AG04449 (cell line): ENCODE measurements around the gene GSG1L.

Experiments used
- CTCF ChIA-PET: fragments of 350-600 bp; formaldehyde crosslinking; extraction: SDS; loops from one replicate; lab custom pipeline; 2021; ENCODE audit warnings: antibody characterized with exemption; lab: Yijun Ruan, JAX
- POLR2A ChIA-PET: fragments of 400-600, 350-600 bp; formaldehyde crosslinking; extraction: SDS; loops from one replicate; lab custom pipeline; 2020; ENCODE audit warnings: antibody characterized with exemption, inconsistent platforms; lab: Yijun Ruan, JAX
- DNase-seq: peaks from one replicate; pipeline ENCODE4 v3.0.0-alpha.2; 2010; ENCODE audit warnings: low read depth, low spot score
- H3K4me3 ChIP-seq: 2 replicates; pipeline ENCODE4 v1.5.1; 2011; ENCODE audit warnings: low read depth, mild to moderate bottlenecking, control low read depth, low read length
- CTCF ChIP-seq: IDR thresholded peaks from one replicate; pipeline ENCODE4 v1.5.1; 2011; ENCODE audit warnings: mild to moderate bottlenecking, moderate library complexity, low read length, control low read depth, inconsistent platforms; ENCODE audit not compliant: insufficient read depth; ENCODE audit errors: missing control alignments

GSG1L gene

GRCh38 chr16:28093385-28093725, 29.8 kb upstream of the GSG1L start:
- ChIA-PET POLR2A (no interaction called here), CTCF (interaction anchor here (1.4 to 2.3 kb wide), 2 partner anchors 13 to 22 kb away, joined by 3 to 9 read pairs; no protein-coding TSS in a partner anchor)
- TF ChIP-seq CTCF, result no peak
- no peak for DNase-seq
- H3K4me3 ChIP-seq, result no peak overlapping the region

GRCh38 chr16:28092721-28093384, 29.3 kb upstream of the GSG1L start:
- CTCF ChIA-PET, result interaction anchor here (1.2 to 2.3 kb wide), 3 partner anchors 13 to 455 kb away, joined by 3 to 9 read pairs (median 3); no protein-coding TSS in a partner anchor
- POLR2A ChIA-PET, result no interaction called here
- no peak for DNase-seq
- TF ChIP-seq CTCF, result no peak
- H3K4me3 ChIP-seq, result no peak overlapping the region

- POLR2A ChIA-PET, result no interaction called here
- DNase-seq, result no peak
- H3K4me3 ChIP-seq, result no peak overlapping the region
- CTCF ChIA-PET, result interaction anchor here (1.2 to 2.3 kb wide), 3 partner anchors 20 to 454 kb away, joined by 3 to 12 read pairs (median 9); no protein-coding TSS in a partner anchor
- no peak for TF ChIP-seq CTCF
Measured at GRCh38 chr16:28091656-28092055, 28.1 kb upstream of the GSG1L start.

- H3K4me3 ChIP-seq, result no peak overlapping the region
- POLR2A ChIA-PET, result interaction anchor here (0.6 kb wide), 1 partner anchor 121 kb away, joined by 3 read pairs; no protein-coding TSS in a partner anchor
- CTCF ChIA-PET, result interaction anchor here (1.1 to 2.3 kb wide), 3 partner anchors 10 to 127 kb away, joined by 3 to 12 read pairs (median 3); no protein-coding TSS in a partner anchor
- no peak for DNase-seq
- TF ChIP-seq CTCF, result no peak
Measured at GRCh38 chr16:28090646-28091377, 27.3 kb upstream of the GSG1L start.

GRCh38 chr16:28089992-28090365, 26.5 kb upstream of the GSG1L start:
- no peak for DNase-seq
- H3K4me3 ChIP-seq, result no peak overlapping the region
- TF ChIP-seq CTCF, result no peak
- ChIA-PET POLR2A (no interaction called here), CTCF (interaction anchor here (1.1 to 2.3 kb wide), 3 partner anchors 10 to 128 kb away, joined by 3 to 12 read pairs (median 3); no protein-coding TSS in a partner anchor)
